Stomach (tissue), 4 donors: Measurements from ENCODE around the gene WBP1.

Experiments used
- EP300 ChIP-seq: sonication (generic); formaldehyde crosslinking; IDR thresholded peaks from one replicate; pipeline ENCODE4 v1.6.1; 2017; ENCODE audit warnings: antibody characterized with exemption
- POLR2A ChIP-seq, 4 donors: fragments of 450-650 bp; IDR thresholded peaks; one replicate each; pipeline ENCODE4 v1.6.1; 2016; ENCODE audit warnings: antibody characterized with exemption in 4 of 4, control low read depth in 2 of 4, mild to moderate bottlenecking in 1 of 4, moderate library complexity in 1 of 4
- TF ChIP-seq, protein P1 (sequence below), 7 experiments: fragments of 450-650 bp in 4 of 7; fragments of 200-600 bp in 3 of 7; sonication (generic) in 3 of 7; IDR thresholded peaks; one replicate each; pipeline ENCODE4 v1.5.1; 2016 to 2019; ENCODE audit warnings: antibody characterized with exemption in 7 of 7, control low read depth in 2 of 7, mild to moderate bottlenecking in 1 of 7

DNA sequence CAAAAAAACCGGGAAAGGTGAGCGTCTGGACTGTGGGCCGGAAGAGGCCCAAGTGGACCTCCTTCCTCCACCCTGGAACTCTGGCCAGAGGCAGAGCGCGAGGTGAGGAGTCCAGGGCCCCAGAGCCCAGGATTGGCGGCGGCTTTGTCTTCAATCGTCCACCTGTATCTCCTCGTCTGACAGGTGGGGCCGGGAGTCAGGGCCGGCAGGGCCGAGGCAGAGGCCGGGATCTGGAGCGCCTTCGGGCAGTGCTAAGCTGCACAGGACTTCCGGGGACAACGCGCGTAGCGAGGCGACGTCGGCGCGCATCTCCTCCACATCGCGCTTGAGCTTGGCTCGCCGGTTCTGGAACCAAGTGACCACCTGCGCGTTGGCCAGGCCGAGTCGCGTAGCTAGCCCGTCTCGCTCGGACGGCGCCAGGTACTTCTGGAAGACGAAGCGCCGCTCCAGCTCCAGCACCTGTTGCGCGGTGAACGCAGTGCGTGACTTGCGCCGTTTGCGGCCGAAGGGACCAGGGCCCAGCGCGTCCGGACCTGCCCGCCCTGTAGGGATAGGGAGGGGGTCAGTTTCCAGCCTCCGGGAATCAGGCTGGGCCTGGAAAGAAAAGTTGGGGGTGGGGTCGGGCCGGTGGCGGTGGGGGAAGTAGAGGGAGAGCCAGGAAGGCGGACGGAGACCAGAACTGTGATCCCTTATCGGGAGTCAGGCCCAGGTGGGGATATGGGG lies 39.7 kb downstream of the WBP1 start:
- TF ChIP-seq, protein P1, sequence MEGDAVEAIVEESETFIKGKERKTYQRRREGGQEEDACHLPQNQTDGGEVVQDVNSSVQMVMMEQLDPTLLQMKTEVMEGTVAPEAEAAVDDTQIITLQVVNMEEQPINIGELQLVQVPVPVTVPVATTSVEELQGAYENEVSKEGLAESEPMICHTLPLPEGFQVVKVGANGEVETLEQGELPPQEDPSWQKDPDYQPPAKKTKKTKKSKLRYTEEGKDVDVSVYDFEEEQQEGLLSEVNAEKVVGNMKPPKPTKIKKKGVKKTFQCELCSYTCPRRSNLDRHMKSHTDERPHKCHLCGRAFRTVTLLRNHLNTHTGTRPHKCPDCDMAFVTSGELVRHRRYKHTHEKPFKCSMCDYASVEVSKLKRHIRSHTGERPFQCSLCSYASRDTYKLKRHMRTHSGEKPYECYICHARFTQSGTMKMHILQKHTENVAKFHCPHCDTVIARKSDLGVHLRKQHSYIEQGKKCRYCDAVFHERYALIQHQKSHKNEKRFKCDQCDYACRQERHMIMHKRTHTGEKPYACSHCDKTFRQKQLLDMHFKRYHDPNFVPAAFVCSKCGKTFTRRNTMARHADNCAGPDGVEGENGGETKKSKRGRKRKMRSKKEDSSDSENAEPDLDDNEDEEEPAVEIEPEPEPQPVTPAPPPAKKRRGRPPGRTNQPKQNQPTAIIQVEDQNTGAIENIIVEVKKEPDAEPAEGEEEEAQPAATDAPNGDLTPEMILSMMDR (IDR thresholded peaks at IDR 0.05): no peak
- no peak for TF ChIP-seq POLR2A (IDR thresholded peaks at IDR 0.05)
- no peak for TF ChIP-seq EP300
